DMS79 (cell line): ENCODE measurements around the gene TDRD12.

Source experiments
- DNase-seq: peaks from one replicate; lab custom pipeline; 2025; lab: John Stamatoyannopoulos, UW

Gene TDRD12

DNA sequence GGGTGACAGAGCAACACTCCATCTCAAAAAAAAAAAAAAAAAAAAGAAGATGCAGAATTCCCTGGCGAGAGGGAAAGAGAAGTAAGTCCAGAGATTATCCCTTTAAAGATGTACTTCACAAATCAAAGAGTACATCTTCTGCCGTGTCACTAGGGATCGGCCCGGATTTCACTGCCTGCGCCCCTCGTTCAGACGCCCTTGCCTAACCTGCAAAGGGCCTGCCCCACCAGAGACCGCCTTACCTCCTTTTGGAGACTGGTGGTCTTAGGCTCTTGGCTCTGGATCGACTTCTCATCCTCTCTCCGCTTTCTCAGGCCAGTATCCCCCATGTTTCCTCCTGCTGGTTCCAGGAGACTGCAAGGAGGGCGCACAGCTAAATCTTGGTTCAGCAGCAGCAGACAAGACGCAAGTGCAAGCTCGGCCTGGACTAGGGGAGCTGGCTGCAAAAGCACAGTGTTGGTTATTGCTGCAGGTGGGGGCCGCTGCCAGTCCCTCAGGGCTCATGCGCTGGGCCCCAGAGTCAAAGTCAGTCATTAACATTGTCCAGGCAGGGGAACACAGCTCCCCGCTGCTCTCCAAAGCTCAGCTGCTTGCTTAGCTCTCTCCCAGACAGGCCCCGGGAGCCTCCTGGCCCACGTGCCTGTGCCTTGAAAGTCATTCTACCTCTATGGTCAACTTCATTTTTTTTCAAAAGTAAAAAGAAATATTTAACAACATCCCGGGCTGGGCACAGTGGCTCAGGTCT is 148.8 kb downstream of the TDRD12 start:
- no peak for DNase-seq

DNA sequence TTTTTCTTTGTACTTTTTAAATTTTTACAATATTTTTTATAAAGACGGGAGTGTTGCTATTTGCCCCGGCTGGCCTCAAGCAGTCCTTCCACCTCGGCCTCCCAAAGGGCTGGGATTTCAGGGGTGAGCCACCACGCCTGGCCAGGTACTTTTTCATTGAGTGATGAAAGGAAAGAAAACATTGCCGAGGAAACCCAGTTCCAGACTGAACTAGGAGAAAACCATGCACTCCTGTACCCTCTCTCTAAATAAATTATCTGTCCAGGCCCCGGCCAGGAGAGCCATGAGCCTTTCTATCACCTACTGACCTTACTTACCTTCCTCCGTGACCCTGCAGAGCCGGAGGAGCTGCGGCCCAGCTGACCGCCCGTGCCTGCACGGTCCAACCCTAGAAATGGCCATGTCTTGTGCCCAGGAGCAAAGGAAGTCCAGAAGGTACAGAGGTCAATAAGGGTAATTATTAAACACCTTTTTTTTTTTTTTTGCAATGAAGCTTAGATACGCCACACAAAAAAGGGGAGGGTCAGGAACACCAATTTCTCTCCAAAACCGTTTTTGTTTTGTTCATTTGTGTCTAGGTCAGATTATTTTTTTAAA is 149.9 kb downstream of the TDRD12 start, which contains the start of gene SLC7A9:
SLC7A9 (minus strand) TSS at position 399 of the 597 bp plus-strand sequence. CDS start 1,233 bp downstream, outside the sequence.
- no peak for DNase-seq

DNA sequence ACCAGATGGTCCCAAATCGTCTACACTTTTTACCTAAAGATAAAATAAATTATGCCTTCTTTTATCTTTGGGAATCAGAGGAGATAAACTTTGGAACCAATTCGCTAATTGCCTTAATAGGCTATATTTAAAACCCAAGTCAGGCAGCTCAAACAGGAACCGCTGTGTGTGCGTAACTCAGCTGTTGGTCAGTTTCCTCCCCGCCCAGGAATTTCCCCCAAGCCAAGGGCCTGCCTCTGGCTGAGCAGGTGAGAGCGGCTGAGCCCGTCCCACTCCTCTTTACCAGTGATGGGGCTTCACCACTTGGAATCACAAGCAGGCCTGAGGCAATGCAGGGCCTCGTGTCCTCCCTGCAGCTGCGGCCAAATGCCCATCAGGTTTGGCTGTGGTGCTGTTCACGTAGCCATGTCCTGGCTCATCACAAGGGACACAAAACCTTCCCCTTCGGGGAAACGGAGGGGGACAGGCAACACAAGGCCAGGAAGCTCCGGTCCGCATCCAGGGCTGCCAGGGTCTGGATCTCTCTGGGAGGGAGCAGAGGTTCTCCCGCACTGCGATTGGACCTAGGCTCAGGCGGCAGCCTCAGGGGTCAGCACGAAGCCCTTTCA is 150.5 kb downstream of the TDRD12 start:
- no peak for DNase-seq

DNA sequence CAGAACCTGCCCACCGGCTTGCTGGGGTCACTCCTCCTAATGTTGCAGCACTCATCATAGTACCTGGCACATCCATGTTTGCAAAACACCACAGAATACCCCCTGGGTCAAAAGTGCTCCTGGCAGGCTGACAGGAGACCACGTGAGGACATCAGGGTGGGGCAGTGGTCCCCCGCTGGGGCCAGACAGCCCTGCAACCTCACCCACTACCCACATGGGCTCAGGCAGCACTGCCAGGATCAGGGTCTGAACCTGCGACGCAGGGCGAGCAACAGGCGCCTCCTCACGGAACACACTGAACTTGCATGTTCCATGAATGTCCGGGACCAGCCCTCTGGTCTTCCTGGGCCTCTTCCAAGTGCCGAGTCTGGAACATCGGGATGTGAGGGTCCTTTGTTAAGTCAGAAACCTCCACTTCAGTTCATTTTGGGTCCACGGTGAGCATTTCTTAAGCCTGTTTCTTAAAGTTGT is 151.4 kb downstream of the TDRD12 start:
- no peak for DNase-seq

DNA sequence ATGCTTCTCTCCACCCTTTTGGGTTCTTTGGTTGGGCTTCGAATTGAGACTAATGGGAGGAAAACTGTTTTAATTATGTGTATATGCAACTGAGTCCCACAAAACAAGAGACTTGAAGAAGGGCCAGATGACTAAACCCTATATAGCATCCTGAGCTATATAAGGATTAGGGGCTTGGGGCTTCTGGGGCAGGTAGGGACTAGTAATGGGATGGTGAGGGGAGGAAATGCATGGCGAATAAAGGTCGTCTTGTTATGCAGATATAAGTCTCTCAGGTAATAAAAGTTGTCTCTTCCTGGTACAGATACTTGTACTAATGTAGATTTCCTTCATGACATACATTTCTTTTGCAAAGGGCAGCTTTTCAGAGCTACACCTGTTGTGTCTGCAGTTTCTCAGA is 152.8 kb downstream of the TDRD12 start:
- DNase-seq = no peak

DNA sequence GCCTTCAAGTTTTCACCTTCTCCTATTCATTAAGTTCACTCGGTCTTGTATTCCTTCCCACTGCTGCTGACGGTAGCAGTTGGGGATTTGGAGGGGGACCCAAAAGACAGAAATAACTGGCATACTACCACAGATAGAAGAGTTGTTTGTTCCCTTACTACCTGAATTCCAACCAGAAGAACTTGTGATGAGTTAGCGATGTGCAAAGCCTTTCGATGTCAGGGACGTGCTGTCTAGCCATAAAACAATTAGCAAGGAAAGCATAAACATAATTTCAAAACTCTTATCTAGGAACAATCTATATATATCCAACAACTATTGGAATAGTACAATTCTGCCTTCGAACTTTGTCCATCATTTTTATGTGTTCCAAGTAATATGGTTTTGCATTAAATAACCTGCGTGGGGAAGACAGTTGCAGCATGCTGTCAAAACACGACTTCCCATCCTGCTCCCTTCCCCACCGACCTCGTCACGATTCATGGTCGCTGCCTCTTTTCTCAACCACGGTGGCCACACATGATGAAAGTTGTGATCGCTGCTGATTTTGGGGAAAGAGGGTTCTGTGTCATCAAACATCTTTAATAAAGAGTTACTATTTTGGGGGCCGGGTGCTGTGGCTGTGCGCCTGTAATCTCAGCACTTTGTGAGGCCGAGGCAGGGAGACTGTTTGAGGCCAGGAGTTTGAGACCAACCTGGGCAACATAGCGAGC is 153.8 kb downstream of the TDRD12 start:
- no peak for DNase-seq

DNA sequence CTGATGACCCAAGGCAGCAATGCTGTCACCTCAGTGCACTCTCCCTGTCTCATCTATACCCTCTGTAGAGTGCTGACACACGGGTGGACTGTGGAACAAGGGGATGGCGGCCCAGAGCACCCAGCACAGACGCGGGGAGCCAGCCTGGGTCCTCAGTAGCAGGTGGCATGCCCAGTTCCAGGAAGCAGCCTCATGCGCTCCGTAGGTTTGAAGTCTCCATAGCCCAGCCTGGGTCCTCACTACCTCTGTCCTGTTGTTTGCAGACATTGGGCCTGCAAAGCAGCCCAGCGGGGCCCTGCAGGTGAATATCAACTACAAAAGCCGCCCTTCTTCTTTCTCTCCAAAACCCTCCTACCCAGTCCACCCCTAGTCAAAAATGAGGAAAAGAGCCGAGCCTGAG is 155.0 kb downstream of the TDRD12 start:
- no peak for DNase-seq

DNA sequence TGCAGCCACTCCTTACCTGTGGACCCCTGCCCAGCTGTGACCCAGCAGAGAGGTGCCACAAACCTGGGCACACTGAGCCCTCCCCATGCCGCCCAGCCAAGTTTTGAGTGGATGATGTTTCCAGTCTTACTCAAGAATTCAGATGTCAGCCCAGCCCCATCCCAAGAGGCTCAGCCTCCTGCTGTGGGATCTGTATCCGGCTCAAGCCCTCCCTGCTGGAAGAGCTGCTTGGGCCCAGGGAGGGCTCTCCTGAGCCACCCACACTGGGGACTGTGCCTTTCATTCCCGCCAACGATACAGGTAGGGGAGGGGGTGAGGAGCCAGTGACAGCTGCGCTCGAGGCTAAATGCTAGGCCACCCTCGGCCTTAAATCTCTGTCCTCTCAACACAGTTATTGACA is 155.9 kb downstream of the TDRD12 start:
- DNase-seq = no peak

DNA sequence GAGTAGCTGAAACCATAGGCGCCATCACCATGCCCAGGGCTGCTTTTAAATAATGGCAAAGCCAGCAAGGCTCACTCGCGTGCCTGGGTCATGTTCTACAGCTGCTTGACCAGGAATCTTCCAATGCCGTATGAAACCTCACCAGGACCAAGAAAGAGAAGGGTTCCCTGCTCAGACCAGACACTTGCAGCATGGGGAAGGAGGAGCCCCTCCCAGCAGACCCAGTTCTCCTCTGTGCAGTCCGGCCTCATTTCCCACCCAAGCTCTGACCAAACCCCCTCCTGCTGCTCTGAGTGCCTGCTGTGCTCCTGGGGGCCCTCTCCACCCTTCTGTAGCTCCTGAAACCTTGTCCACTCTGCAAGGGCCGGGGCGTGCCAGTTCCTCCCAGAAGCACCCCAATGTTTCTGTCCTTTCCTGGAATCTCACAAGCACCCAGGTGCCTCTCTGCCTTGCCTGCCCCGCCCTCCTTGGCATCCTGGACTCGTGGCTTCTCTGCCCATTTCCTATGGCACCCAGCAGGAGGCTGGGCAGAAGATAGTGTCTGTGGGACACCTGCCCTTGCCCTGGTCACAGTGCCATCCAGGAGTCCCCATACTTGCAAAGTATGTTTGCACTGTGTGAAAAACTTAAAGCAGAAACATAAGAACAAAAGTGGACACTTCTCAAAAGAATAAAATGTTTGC is 156.8 kb downstream of the TDRD12 start:
- DNase-seq = no peak

DNA sequence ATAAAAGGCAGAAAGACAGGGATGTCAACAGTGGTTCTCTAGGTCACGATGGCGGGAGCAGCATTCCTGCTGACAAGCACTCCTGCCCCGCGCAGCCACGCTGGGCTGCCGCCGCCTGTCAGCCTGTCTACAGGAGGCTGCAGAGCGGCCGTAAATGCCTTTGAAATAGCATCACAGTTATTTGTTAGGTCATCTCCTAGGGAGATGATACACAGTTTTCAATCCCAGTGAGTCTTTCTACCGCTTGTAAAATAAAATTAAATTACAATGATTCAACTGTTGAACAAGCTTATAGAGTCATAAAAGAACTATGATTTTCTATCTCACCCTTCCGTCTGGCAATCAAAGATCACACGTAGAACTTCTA is 157.3 kb downstream of the TDRD12 start:
- no peak for DNase-seq
